ENCODE data around the gene ZNF584. TPM values are rescaled to one million over a fixed set of nuclear protein-coding genes. Genes with fewer than 3 reads are reported as not detected.
A peak's percentile ranks its signal among the peaks of the same experiment; 100 is the strongest.

ZNF584 gene
- total RNA-seq, 4 donors from 2014 or later, result 10.9 to 17.6 (median 12.6) TPM

DNA sequence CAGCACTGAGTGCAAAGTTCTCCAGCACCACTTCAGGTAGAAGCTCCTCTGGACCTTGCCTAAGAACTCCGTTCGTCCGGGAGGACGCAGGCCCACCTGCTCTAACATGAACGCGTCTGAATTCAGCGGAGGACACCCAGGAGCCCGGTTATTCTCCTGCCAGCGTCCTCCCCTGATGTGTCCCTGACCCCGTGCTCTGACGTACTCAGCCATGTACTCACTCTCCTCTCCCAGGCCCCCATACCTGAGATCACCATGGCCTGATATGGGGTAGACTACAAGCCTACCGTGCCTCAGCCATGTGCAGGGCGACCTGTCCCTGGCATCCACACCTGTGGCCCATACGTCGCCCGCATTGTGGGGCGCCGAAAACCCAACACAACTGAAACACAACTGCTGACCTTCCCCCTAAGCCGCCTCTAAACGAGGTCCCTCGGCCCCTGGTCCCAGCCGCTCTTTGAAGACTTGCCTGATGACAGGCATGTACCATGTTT is 744 bp upstream of the ZNF584 start:
- ATAC-seq, result no peak
- H3K4me1 ChIP-seq, result peaks cover 0 to 28% (median 14%) of the 10 kb centered on the region in 3 donors
- peak overlapping the region; percentile 93 to 95 for H3K4me3 ChIP-seq
- no peaks in the 10 kb centered on the region for H3K27me3 ChIP-seq
- TF ChIP-seq POLR2AphosphoS5 (IDR thresholded peaks at IDR 0.05), result no peak
- TF ChIP-seq POLR2A (IDR thresholded peaks at IDR 0.05), result no peak
- TF ChIP-seq, protein P1, sequence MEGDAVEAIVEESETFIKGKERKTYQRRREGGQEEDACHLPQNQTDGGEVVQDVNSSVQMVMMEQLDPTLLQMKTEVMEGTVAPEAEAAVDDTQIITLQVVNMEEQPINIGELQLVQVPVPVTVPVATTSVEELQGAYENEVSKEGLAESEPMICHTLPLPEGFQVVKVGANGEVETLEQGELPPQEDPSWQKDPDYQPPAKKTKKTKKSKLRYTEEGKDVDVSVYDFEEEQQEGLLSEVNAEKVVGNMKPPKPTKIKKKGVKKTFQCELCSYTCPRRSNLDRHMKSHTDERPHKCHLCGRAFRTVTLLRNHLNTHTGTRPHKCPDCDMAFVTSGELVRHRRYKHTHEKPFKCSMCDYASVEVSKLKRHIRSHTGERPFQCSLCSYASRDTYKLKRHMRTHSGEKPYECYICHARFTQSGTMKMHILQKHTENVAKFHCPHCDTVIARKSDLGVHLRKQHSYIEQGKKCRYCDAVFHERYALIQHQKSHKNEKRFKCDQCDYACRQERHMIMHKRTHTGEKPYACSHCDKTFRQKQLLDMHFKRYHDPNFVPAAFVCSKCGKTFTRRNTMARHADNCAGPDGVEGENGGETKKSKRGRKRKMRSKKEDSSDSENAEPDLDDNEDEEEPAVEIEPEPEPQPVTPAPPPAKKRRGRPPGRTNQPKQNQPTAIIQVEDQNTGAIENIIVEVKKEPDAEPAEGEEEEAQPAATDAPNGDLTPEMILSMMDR (IDR thresholded peaks at IDR 0.05), result no peak
- TF ChIP-seq EP300 (IDR thresholded peaks at IDR 0.05), result no peak
- no peaks in the 10 kb centered on the region for H3K9me3 ChIP-seq
- 0 to 26% methylated on average over 1 to 8 of the region's 22 CpGs for WGBS, 2 donors (ENCODE audit: low coverage in 1 of 2)
- H3K36me3 ChIP-seq, result peaks cover 0 to 5% of the 10 kb centered on the region in 2 donors
- H3K27ac ChIP-seq, result peak overlapping the region; percentile 72 to 89 (median 88)

DNA sequence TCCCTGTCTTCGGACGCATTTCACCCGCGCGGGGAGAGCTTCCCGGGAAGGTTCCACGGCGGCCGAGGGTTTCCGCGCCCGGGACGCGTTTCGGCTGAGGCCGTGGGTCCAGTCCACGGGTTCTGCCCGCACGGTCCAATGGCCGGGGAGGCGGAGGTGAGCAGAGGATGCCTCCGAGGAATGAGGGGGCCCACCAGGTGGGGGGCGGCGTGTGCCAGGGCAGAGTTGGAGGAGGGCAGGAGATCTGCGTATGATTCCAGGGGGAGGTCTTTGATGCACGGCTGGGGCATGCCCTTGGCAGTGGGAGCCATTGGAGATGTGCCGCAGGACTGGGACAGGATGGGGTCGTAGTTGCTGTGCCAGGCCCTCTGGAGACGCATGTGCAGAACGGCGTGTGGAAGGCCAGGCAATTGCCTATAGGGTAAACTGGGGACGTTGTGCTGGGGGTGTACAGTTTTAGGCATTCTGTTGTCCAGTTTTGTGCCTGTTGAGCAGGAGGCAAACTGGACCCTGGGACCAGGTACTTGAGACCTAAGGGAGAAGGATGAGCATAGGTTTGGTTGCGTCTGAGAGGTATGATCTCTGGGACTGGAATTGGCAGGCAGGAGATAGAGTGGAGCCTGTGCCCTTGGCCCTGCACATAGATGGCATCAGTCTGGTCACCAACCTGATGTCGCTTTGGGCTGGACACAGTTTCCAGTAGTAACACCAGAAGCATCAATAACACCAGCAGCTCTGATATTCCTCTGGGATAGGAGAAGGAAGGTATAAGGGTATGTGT is 751 bp downstream of the ZNF584 start:
- Histone ChIP-seq H3K4me1 (peaks cover 0 to 28% (median 14%) of the 10 kb centered on the region in 3 donors), H3K27me3 (no peaks in the 10 kb centered on the region), H3K9me3 (no peaks in the 10 kb centered on the region), H3K4me3 (peak overlapping the region; percentile 93 to 95), H3K36me3 (peaks cover 0 to 6% of the 10 kb centered on the region in 2 donors), H3K27ac (peak overlapping the region; percentile 72 to 89 (median 88))
- 5% methylated on average over 12 of the region's 34 CpGs; no CpG with 5 or more reads in 1 of the 2 donors for WGBS, 2 donors (ENCODE audit: low coverage in 1 of 2)
- no peak for ATAC-seq
- TF ChIP-seq, protein P1 (IDR thresholded peaks at IDR 0.05), result no peak
- TF ChIP-seq POLR2AphosphoS5 (IDR thresholded peaks at IDR 0.05) (no peak), POLR2A (IDR thresholded peaks at IDR 0.05) (no peak), EP300 (IDR thresholded peaks at IDR 0.05) (no peak)

DNA sequence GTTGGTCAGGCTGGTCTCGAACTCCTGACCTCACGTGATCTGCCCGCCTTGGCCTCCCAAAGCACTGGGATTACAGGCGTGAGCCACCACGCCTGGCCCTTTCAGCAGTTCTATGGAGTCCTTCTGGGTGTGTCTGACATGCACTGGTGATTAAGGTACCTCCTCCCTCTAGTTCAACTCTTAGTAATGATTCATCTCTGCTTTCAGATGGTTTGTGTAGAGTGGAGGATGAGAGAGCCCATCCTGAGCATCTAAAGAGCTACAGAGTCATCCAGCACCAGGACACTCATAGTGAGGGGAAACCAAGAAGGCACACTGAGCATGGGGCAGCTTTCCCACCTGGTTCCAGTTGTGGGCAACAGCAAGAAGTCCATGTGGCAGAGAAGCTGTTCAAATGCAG is 8.2 kb downstream of the ZNF584 start:
- Histone ChIP-seq H3K9me3 (peaks cover 0 to 15% (median 0%) of the 10 kb centered on the region in 3 donors), H3K4me1 (no peaks in the 10 kb centered on the region), H3K4me3 (no peak overlapping the region), H3K36me3 (peaks cover 0 to 72% of the 10 kb centered on the region in 2 donors), H3K27ac (no peak overlapping the region), H3K27me3 (no peaks in the 10 kb centered on the region)
- no peak for ATAC-seq
- no CpG with 5 or more reads among the region's 5 CpGs for WGBS, 2 donors (ENCODE audit: low coverage in 1 of 2)
- TF ChIP-seq, protein P1 (IDR thresholded peaks at IDR 0.05), result no peak
- TF ChIP-seq POLR2AphosphoS5 (IDR thresholded peaks at IDR 0.05), result no peak
- no peak for TF ChIP-seq POLR2A (IDR thresholded peaks at IDR 0.05)
- TF ChIP-seq EP300 (IDR thresholded peaks at IDR 0.05), result no peak

DNA sequence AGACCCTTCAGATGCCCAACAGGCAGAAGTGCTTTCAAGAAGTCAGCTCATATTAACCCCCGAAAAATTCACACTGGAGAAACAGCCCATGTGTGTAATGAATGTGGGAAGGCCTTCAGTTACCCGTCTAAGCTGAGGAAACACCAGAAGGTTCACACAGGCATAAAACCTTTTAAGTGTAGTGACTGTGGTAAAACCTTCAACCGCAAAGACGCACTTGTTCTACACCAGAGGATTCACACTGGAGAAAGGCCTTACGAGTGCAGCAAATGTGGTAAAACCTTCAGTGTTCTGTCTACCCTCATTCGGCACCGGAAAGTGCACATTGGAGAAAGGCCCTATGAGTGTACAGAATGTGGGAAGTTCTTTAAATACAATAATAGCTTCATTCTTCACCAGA is 8.6 kb downstream of the ZNF584 start:
- Histone ChIP-seq H3K27ac (no peak overlapping the region), H3K9me3 (peaks cover 0 to 19% (median 0%) of the 10 kb centered on the region in 3 donors), H3K4me1 (no peaks in the 10 kb centered on the region), H3K36me3 (peaks cover 0 to 77% of the 10 kb centered on the region in 2 donors), H3K27me3 (no peaks in the 10 kb centered on the region), H3K4me3 (no peak overlapping the region)
- 91 to 100% methylated on average over 2 to 7 of the region's 7 CpGs for WGBS, 2 donors (ENCODE audit: low coverage in 1 of 2)
- TF ChIP-seq, protein P1 (IDR thresholded peaks at IDR 0.05), result no peak
- TF ChIP-seq EP300 (IDR thresholded peaks at IDR 0.05) (no peak), POLR2AphosphoS5 (IDR thresholded peaks at IDR 0.05) (no peak), POLR2A (IDR thresholded peaks at IDR 0.05) (no peak)
- ATAC-seq, result no peak
